HepG2 (cell line): ENCODE results near the gene JCAD. TPM values are rescaled to one million over a fixed set of nuclear protein-coding genes. Genes with fewer than 3 reads are reported as not detected.

Experiments used
- ATAC-seq: fragments of 200-7000 bp; cut with Tn5 transposase; 3 replicates; pipeline ENCODE4 v1.9.1; 2020; ENCODE audit warnings: mild to moderate bottlenecking, moderate library complexity
- BruUV-seq: library from RNA; stranded (reverse); fragments of 400-500 nt; replicated peaks from 2 replicates; lab custom pipeline; 2021; lab: Mats Ljungman, UMichigan
- CTCF ChIA-PET: fragments of 300-600 bp; formaldehyde crosslinking; extraction: SDS; loops from one replicate; lab custom pipeline; 2021; ENCODE audit warnings: low total read pairs, inconsistent platforms, low intra/inter-chr PET ratio; lab: Yijun Ruan, JAX
- POLR2A ChIA-PET: fragments of 350-600 bp; sonication (Branson Sonifier 250); formaldehyde crosslinking; loops from one replicate; lab custom pipeline; 2020; ENCODE audit warnings: antibody characterized with exemption, inconsistent platforms; lab: Yijun Ruan, JAX
- DNase-seq: peaks from one replicate; pipeline ENCODE4 v3.0.0-alpha.2; 2015; ENCODE audit warnings: low spot score
- FAIRE-seq: peaks from 3 replicates; lab custom pipeline; 2011; peaks lifted over from hg19 to GRCh38; lab: Jason Lieb, UNC
- H2AFZ ChIP-seq: one replicate; pipeline ENCODE4 v1.6.1; 2011; ENCODE audit warnings: low read length, inconsistent platforms
- H3K27ac ChIP-seq: fragments of 300-600 bp; 3 replicates; pipeline ENCODE4 v1.8.0; 2011; ENCODE audit warnings: mixed run types, mild to moderate bottlenecking, mixed read lengths, low read length, inconsistent platforms; ENCODE audit not compliant: insufficient read depth; ENCODE audit errors: extremely low read length
- H3K27me3 ChIP-seq, 2 experiments: fragments of 200-600 bp in 1 of 2; 2 replicates in 1 of 2; 3 replicates in 1 of 2; pipeline versions ENCODE4 v1.6.0 to v1.8.0; 2011; ENCODE audit warnings: low read length in 2 of 2, mild to moderate bottlenecking in 2 of 2, moderate library complexity in 2 of 2, inconsistent platforms in 1 of 2; ENCODE audit not compliant: insufficient read depth in 2 of 2, control insufficient read depth in 1 of 2
- H3K36me3 ChIP-seq, 2 experiments: fragments of 200-600 bp in 1 of 2; replicated peaks in 1 of 2; 2 replicates in 1 of 2; 3 replicates in 1 of 2; pipeline versions ENCODE4 v1.5.1 to v1.8.0; 2011; ENCODE audit warnings: low read length in 2 of 2, inconsistent platforms in 1 of 2; ENCODE audit not compliant: insufficient read depth in 2 of 2, control insufficient read depth in 1 of 2
- H3K4me1 ChIP-seq: 2 replicates; pipeline ENCODE4 v1.5.1; 2012; ENCODE audit warnings: low read length, inconsistent platforms; ENCODE audit not compliant: insufficient read depth
- H3K4me2 ChIP-seq: 2 replicates; pipeline ENCODE4 v1.6.0; 2011; ENCODE audit warnings: low read depth, low read length, inconsistent platforms
- H3K4me3 ChIP-seq, 3 experiments: fragments of 200-600 bp in 1 of 3; sonication (generic), shearing (Covaris generic) in 1 of 3; replicated peaks in 1 of 3; 2 replicates each; pipeline ENCODE4 v1.5.1; 2011 to 2016; ENCODE audit warnings: low read length in 3 of 3, inconsistent platforms in 2 of 3, low read depth in 2 of 3, mild to moderate bottlenecking in 2 of 3, control low read depth in 1 of 3, mixed read lengths in 1 of 3; ENCODE audit not compliant: insufficient read depth in 1 of 3
- H3K79me2 ChIP-seq: one replicate; pipeline ENCODE4 v1.6.1; 2011; ENCODE audit warnings: low read length, inconsistent platforms; ENCODE audit not compliant: insufficient read depth
- H3K9ac ChIP-seq: 2 replicates; pipeline ENCODE4 v1.6.0; 2011; ENCODE audit warnings: mild to moderate bottlenecking, low read depth, low read length, inconsistent platforms; ENCODE audit not compliant: insufficient read depth
- H3K9me3 ChIP-seq: 2 replicates; pipeline ENCODE4 v1.5.1; 2012; ENCODE audit warnings: mild to moderate bottlenecking, low read length
- H4K20me1 ChIP-seq: 2 replicates; pipeline ENCODE4 v1.6.0; 2011; ENCODE audit warnings: inconsistent platforms, mild to moderate bottlenecking, low read length, moderate library complexity; ENCODE audit not compliant: insufficient read depth
- CSRNP1 ChIP-seq: sonication (generic); formaldehyde crosslinking; IDR thresholded peaks from 2 replicates; pipeline ENCODE4 v1.8.1; 2023; ENCODE audit warnings: mild to moderate bottlenecking, missing genetic modification reagents
- MIER2 ChIP-seq: IDR thresholded peaks from 2 replicates; pipeline ENCODE4 v1.6.1; 2016; ENCODE audit warnings: missing biosample characterization, missing genetic modification reagents
- RBM22 ChIP-seq: fragments of 200-400 bp; formaldehyde crosslinking; optimal IDR thresholded peaks from 2 replicates; pipeline ENCODE3; 2017; ENCODE audit warnings: mild to moderate bottlenecking, low read length, moderate library complexity
- TCF7 ChIP-seq: sonication (generic); IDR thresholded peaks from 2 replicates; pipeline ENCODE4 v1.6.1; 2016; ENCODE audit warnings: antibody characterized with exemption, low read depth
- TEF ChIP-seq: sonication (generic); formaldehyde crosslinking; IDR thresholded peaks from 2 replicates; pipeline ENCODE4 v1.5.0; 2020; ENCODE audit warnings: missing genetic modification reagents
- TRAFD1 ChIP-seq: sonication (generic); formaldehyde crosslinking; IDR thresholded peaks from 2 replicates; pipeline ENCODE4 v1.5.1; 2020; ENCODE audit warnings: missing genetic modification reagents, mild to moderate bottlenecking, borderline replicate concordance
- ZKSCAN8 ChIP-seq: IDR thresholded peaks from 2 replicates; pipeline ENCODE4 v1.6.1; 2016; ENCODE audit warnings: borderline replicate concordance, missing genetic modification reagents, missing compliant biosample characterization
- ZNF414 ChIP-seq: sonication (generic); formaldehyde crosslinking; IDR thresholded peaks from 2 replicates; pipeline ENCODE4 v1.5.0; 2020; ENCODE audit warnings: missing genetic modification reagents
- ZNF513 ChIP-seq: sonication (generic); formaldehyde crosslinking; conservative IDR thresholded peaks from 2 replicates; pipeline ENCODE4 v1.5.0; 2020; ENCODE audit warnings: missing genetic modification reagents
- ZNF607 ChIP-seq: sonication (generic); formaldehyde crosslinking; IDR thresholded peaks from 2 replicates; pipeline ENCODE4 v1.5.1; 2020; ENCODE audit warnings: missing genetic modification reagents, mild to moderate bottlenecking, borderline replicate concordance
- ZNF672 ChIP-seq: sonication (generic); formaldehyde crosslinking; IDR thresholded peaks from 2 replicates; pipeline ENCODE4 v1.8.1; 2022; ENCODE audit warnings: missing genetic modification reagents
- WGBS: methylation state at CpG from one replicate; pipeline ENCODE4 v1.1.6; 2017; ENCODE audit warnings: low lambda C conversion rate; 5-methylcytosine and 5-hydroxymethylcytosine counted together
- in situ Hi-C: cut with HindIII; loops from 2 replicates; pipeline ENCODE4 v1.10.0; 2017; ENCODE audit warnings: low pct_unique_long_range_greater_than_20kb; ENCODE audit not compliant: extremely low pct_ligation_motif_present
- intact Hi-C: fragments of 100-400 bp; cut with micrococcal nuclease; formaldehyde crosslinking; loops from one replicate; pipeline ENCODE4 v1.10.0; 2022; ENCODE audit not compliant: unreplicated experiment
- polyA plus RNA-seq, 8 experiments: library from polyadenylated mRNA; depleted of rRNA in 3 of 8; stranded (reverse) in 7 of 8; unstranded in 1 of 8; fragments of >200 nt; fragmentation: Illumina TruSeq in 4 of 8; extraction: Trizol in 4 of 8; gene quantifications; 2 replicates each; pipeline versions ENCODE4 v1.2.1 to v1.2.3, GENCODE V29; 2011 to 2016; ENCODE audit warnings: low read depth in 4 of 8, missing spikeins in 1 of 8, mixed read lengths in 1 of 8; ENCODE audit not compliant: insufficient read depth in 1 of 8
- total RNA-seq, 5 experiments: library from RNA; depleted of rRNA; stranded (reverse); fragments of >200 nt; fragmentation: Illumina TruSeq; extraction: Trizol; gene quantifications; 2 replicates each; pipeline ENCODE4 v1.2.3, GENCODE V29; 2016; ENCODE audit warnings: low read depth in 1 of 5

Gene JCAD
- total and polyA plus RNA-seq, 2 of the 13 experiments (the other 11 are each of a cell fraction or from before 2014, with no cell fraction given), result 0.04 to 0.08 TPM

GRCh38 chr10:30096564-30096963 lies 37.2 kb upstream of the JCAD start:
- Histone ChIP-seq H3K79me2 (no peaks in the 10 kb centered on the region), H3K27ac (no peak overlapping the region), H4K20me1 (no peaks in the 10 kb centered on the region), H2AFZ (no peak overlapping the region), H3K4me3 (no peak overlapping the region), H3K4me1 (peaks cover 34% of the 10 kb centered on the region), H3K36me3 (no peaks in the 10 kb centered on the region), H3K9me3 (no peaks in the 10 kb centered on the region), H3K4me2 (no peak overlapping the region), H3K9ac (no peak overlapping the region), H3K27me3 (no peaks in the 10 kb centered on the region)
- ChIA-PET CTCF (no interaction called here), POLR2A (no interaction called here)
- TF ChIP-seq RBM22 (no peak), ZNF513 (CRISPR knock-in tag) (no peak), MIER2 (no peak), ZNF414 (CRISPR knock-in tag) (no peak)
- 45% methylated on average over 4 of the region's 4 CpGs for WGBS
- in situ Hi-C loops, result no loop called here
- ATAC-seq (no peak), FAIRE-seq (no peak), DNase-seq (no peak)
- BruUV-seq, result no TSS peak
- intact Hi-C loops, result no loop called here

- FAIRE-seq (no peak), ATAC-seq (peak; percentile 53), DNase-seq (peak; percentile 64)
- Histone ChIP-seq H3K9me3 (no peaks in the 10 kb centered on the region), H3K36me3 (no peaks in the 10 kb centered on the region), H4K20me1 (no peaks in the 10 kb centered on the region), H3K79me2 (no peaks in the 10 kb centered on the region), H2AFZ (no peak overlapping the region), H3K9ac (no peak overlapping the region), H3K4me1 (peaks cover 34% of the 10 kb centered on the region), H3K4me3 (no peak overlapping the region; a peak in 1 of 6 replicates), H3K27ac (no peak overlapping the region), H3K4me2 (no peak overlapping the region), H3K27me3 (no peaks in the 10 kb centered on the region)
- in situ Hi-C loops, result no loop called here
- 6% methylated on average over 6 of the region's 6 CpGs for WGBS
- BruUV-seq, result no TSS peak
- intact Hi-C loops, result no loop called here
- CTCF ChIA-PET, result no interaction called here
- POLR2A ChIA-PET, result no interaction called here
- no peak for TF ChIP-seq CSRNP1 (CRISPR knock-in tag)
- TF ChIP-seq TRAFD1 (CRISPR knock-in tag), result no peak
- no peak for TF ChIP-seq ZNF607 (CRISPR knock-in tag)
- TF ChIP-seq ZNF672, result no peak
- no peak for TF ChIP-seq TEF
- TF ChIP-seq ZKSCAN8 (CRISPR knock-in tag), result no peak
- TF ChIP-seq TCF7, result peak; percentile 61
Measured at GRCh38 chr10:30095631-30096422, 36.4 kb upstream of the JCAD start.
